Measurements from ENCODE around the gene S1PR3.
A peak's percentile ranks its signal among the peaks of the same experiment; 100 is the strongest.

The S1PR3 gene

GRCh38 chr9:89052470-89053097 is 61.3 kb downstream of the S1PR3 start:
- Histone ChIP-seq H3K36me3 (no peaks in the 10 kb centered on the region), H3K27me3 (ENCODE audit: insufficient read depth, low read depth, severe bottlenecking) (no peaks in the 10 kb centered on the region), H3K27ac (no peak overlapping the region), H3K9me3 (ENCODE audit: severe bottlenecking) (no peaks in the 10 kb centered on the region), H3K4me3 (ENCODE audit: low read depth, low read length) (no peak overlapping the region)
- peak; percentile 35 for DNase-seq
- TF ChIP-seq CTCF (IDR thresholded peaks at IDR 0.05; ENCODE audit: low read depth, low read length) = no peak

- H3K27ac ChIP-seq = no peak overlapping the region
- H3K36me3 ChIP-seq = no peaks in the 10 kb centered on the region
- TF ChIP-seq CTCF (IDR thresholded peaks at IDR 0.05; ENCODE audit: low read depth, low read length) = no peak
- DNase-seq = no peak
- H3K4me3 ChIP-seq (ENCODE audit: low read depth, low read length) = no peak overlapping the region
- H3K9me3 ChIP-seq (ENCODE audit: severe bottlenecking) = no peaks in the 10 kb centered on the region
- H3K27me3 ChIP-seq (ENCODE audit: insufficient read depth, low read depth, severe bottlenecking) = no peaks in the 10 kb centered on the region
Measured at GRCh38 chr9:89053301-89053700, 62.0 kb downstream of the S1PR3 start.

Measured in WERI-Rb-1 (cell line).